GM23248 (cell line): ENCODE results near the gene RASGEF1B. TPM values are rescaled to one million over a fixed set of nuclear protein-coding genes. Genes with fewer than 3 reads are reported as not detected.

Source experiments
- DNase-seq: peaks from one replicate; pipeline ENCODE4 v3.0.0-alpha.2; 2015
- H2AFZ ChIP-seq: fragments of 200-600 bp; sonication (generic); 2 replicates; pipeline ENCODE4 v1.6.1; 2016; ENCODE audit warnings: antibody characterized with exemption
- H3F3A ChIP-seq: fragments of 200-600 bp; sonication (generic); 2 replicates; pipeline ENCODE4 v1.6.1; 2016; ENCODE audit warnings: mild to moderate bottlenecking, antibody characterized with exemption, mixed run types; ENCODE audit not compliant: insufficient read depth
- H3K27ac ChIP-seq: fragments of 200-600 bp; sonication (generic); 2 replicates; pipeline ENCODE4 v1.5.1; 2016; ENCODE audit warnings: mild to moderate bottlenecking
- H3K27me3 ChIP-seq: fragments of 200-600 bp; sonication (generic); replicated peaks from 2 replicates; pipeline ENCODE4 v1.6.1; 2016; ENCODE audit warnings: mild to moderate bottlenecking; ENCODE audit not compliant: insufficient read depth
- H3K36me3 ChIP-seq: fragments of 200-600 bp; sonication (generic); 2 replicates; pipeline ENCODE4 v1.6.1; 2016; ENCODE audit warnings: low read depth, mild to moderate bottlenecking
- H3K4me1 ChIP-seq: fragments of 200-600 bp; sonication (generic); 2 replicates; pipeline ENCODE4 v1.6.1; 2016; ENCODE audit warnings: mild to moderate bottlenecking; ENCODE audit not compliant: insufficient read depth
- H3K4me2 ChIP-seq: fragments of 200-600 bp; sonication (generic); one replicate; pipeline ENCODE4 v1.6.1; 2016; ENCODE audit warnings: mild to moderate bottlenecking; ENCODE audit not compliant: unreplicated experiment
- H3K4me3 ChIP-seq: fragments of 200-600 bp; sonication (generic); 2 replicates; pipeline ENCODE4 v1.5.1; 2016; ENCODE audit warnings: mild to moderate bottlenecking
- H3K79me2 ChIP-seq: fragments of 200-600 bp; sonication (generic); 2 replicates; pipeline ENCODE4 v1.6.1; 2016; ENCODE audit warnings: mild to moderate bottlenecking; ENCODE audit not compliant: insufficient read depth
- H3K9ac ChIP-seq: fragments of 200-600 bp; sonication (generic); 2 replicates; pipeline ENCODE4 v1.6.1; 2016; ENCODE audit warnings: mild to moderate bottlenecking
- H3K9me2 ChIP-seq: fragments of 200-600 bp; sonication (generic); 2 replicates; pipeline ENCODE4 v1.6.1; 2016; ENCODE audit warnings: mixed run types, mild to moderate bottlenecking, moderate library complexity; ENCODE audit not compliant: insufficient read depth
- H3K9me3 ChIP-seq: fragments of 200-600 bp; sonication (generic); one replicate; pipeline ENCODE4 v1.6.1; 2017; ENCODE audit warnings: low read depth
- H4K20me1 ChIP-seq: fragments of 200-600 bp; sonication (generic); 2 replicates; pipeline ENCODE4 v1.6.0; 2016; ENCODE audit not compliant: insufficient read depth
- EZH2 ChIP-seq: fragments of 200-600 bp; sonication (generic); IDR thresholded peaks from 2 replicates; pipeline ENCODE4 v1.6.1; 2018; ENCODE audit warnings: antibody characterized with exemption, mild to moderate bottlenecking; ENCODE audit not compliant: insufficient read depth, poor library complexity, severe bottlenecking
- EZH2phosphoT487 ChIP-seq: fragments of 200-600 bp; sonication (generic); IDR thresholded peaks from 2 replicates; pipeline ENCODE4 v1.6.1; 2018; ENCODE audit warnings: antibody characterized with exemption, moderate library complexity, mild to moderate bottlenecking, low read depth; ENCODE audit not compliant: insufficient read depth
- WGBS, 2 experiments: methylation state at CpG; one replicate each; pipeline ENCODE4 v1.1.6; 2015 to 2017; ENCODE audit warnings: low lambda C conversion rate in 2 of 2, low coverage in 1 of 2; ENCODE audit errors: missing lambda C conversion rate in 2 of 2; 5-methylcytosine and 5-hydroxymethylcytosine counted together
- in situ Hi-C: fragments of 300-500 bp; cut with MboI; formaldehyde crosslinking; loops from 2 replicates; pipeline ENCODE4 v1.15.0; 2020
- polyA plus RNA-seq: library from polyadenylated mRNA; unstranded; fragments of >200 nt; fragmentation: Nextera tagmentation; extraction: Ambion mirVana; gene quantifications from 2 replicates; pipeline ENCODE4 v1.2.1, GENCODE V29; 2016
- total RNA-seq: library from RNA; depleted of rRNA; stranded (reverse); fragments of >200 nt; shearing (Covaris generic); gene quantifications from 2 replicates; pipeline ENCODE4 v1.2.3, GENCODE V29; 2014

RASGEF1B gene
- total and polyA plus RNA-seq, 2 experiments from 2014 or later: 0.09 TPM; not detected in 1

GRCh38 chr4:81380437-81380836 lies 91.3 kb downstream of the RASGEF1B start:
- no peaks in the 10 kb centered on the region for H3K79me2 ChIP-seq
- no peaks in the 10 kb centered on the region; the same call in 1 of the 2 replicates for H3K27me3 ChIP-seq
- no peak overlapping the region for H3K9ac ChIP-seq
- no peak for DNase-seq
- no peak overlapping the region for H2AFZ ChIP-seq
- no peak overlapping the region for H3K27ac ChIP-seq
- 53 to 59% methylated on average over 2 of the region's 2 CpGs for WGBS, 2 experiments
- no peaks in the 10 kb centered on the region for H3K4me1 ChIP-seq
- no peaks in the 10 kb centered on the region for H3K36me3 ChIP-seq
- H3F3A ChIP-seq: no peaks in the 10 kb centered on the region
- no peaks in the 10 kb centered on the region for H3K9me2 ChIP-seq
- no peak overlapping the region for H3K4me2 ChIP-seq
- H3K4me3 ChIP-seq: no peak overlapping the region
- TF ChIP-seq EZH2 (no peak), EZH2phosphoT487 (no peak)
- no peaks in the 10 kb centered on the region for H3K9me3 ChIP-seq
- H4K20me1 ChIP-seq: no peaks in the 10 kb centered on the region
- in situ Hi-C loops: no loop called here

GRCh38 chr4:81378386-81378785 lies 93.3 kb downstream of the RASGEF1B start:
- no peaks in the 10 kb centered on the region for H3K9me3 ChIP-seq

GRCh38 chr4:81377191-81377590 lies 94.5 kb downstream of the RASGEF1B start:
- H3K9me2 ChIP-seq: no peaks in the 10 kb centered on the region
- no peaks in the 10 kb centered on the region for H3F3A ChIP-seq
- H3K4me2 ChIP-seq: no peak overlapping the region
- no peaks in the 10 kb centered on the region for H3K79me2 ChIP-seq
- no peaks in the 10 kb centered on the region for H3K27me3 ChIP-seq
- no peaks in the 10 kb centered on the region for H3K4me1 ChIP-seq
- H3K27ac ChIP-seq: no peak overlapping the region
- H3K9me3 ChIP-seq: no peaks in the 10 kb centered on the region
- H3K9ac ChIP-seq: no peak overlapping the region
- no peak overlapping the region for H3K4me3 ChIP-seq
- no peaks in the 10 kb centered on the region for H4K20me1 ChIP-seq
- no peaks in the 10 kb centered on the region for H3K36me3 ChIP-seq
- no peak for TF ChIP-seq EZH2phosphoT487
- DNase-seq: no peak
- no peak overlapping the region for H2AFZ ChIP-seq
- in situ Hi-C loops: no loop called here
- 16 to 50% methylated on average over 1 of the region's 1 CpG for WGBS, 2 experiments

More at GRCh38 chr4:81378386-81378785, 93.3 kb downstream of the RASGEF1B start:
- H3K36me3 ChIP-seq: no peaks in the 10 kb centered on the region
- no peak overlapping the region for H3K4me2 ChIP-seq
- no peaks in the 10 kb centered on the region for H3F3A ChIP-seq
- TF ChIP-seq EZH2 (no peak), EZH2phosphoT487 (no peak)
- no peak overlapping the region for H3K27ac ChIP-seq
- H3K79me2 ChIP-seq: no peaks in the 10 kb centered on the region
- in situ Hi-C loops: no loop called here
- no peaks in the 10 kb centered on the region for H3K27me3 ChIP-seq
- no peak overlapping the region for H2AFZ ChIP-seq
- peak; percentile 13 for DNase-seq
- no peaks in the 10 kb centered on the region for H4K20me1 ChIP-seq
- no peak overlapping the region for H3K4me3 ChIP-seq
- WGBS, 2 experiments: 40 to 42% methylated on average over 1 of the region's 1 CpG
- H3K9ac ChIP-seq: no peak overlapping the region
- H3K9me2 ChIP-seq: no peaks in the 10 kb centered on the region
- no peaks in the 10 kb centered on the region for H3K4me1 ChIP-seq

GRCh38 chr4:81376720-81377119 lies 95.0 kb downstream of the RASGEF1B start:
- no peak overlapping the region for H3K9ac ChIP-seq
- H3K9me3 ChIP-seq: no peaks in the 10 kb centered on the region
- 96 to 97% methylated on average over 2 of the region's 2 CpGs for WGBS, 2 experiments
- H3K36me3 ChIP-seq: no peaks in the 10 kb centered on the region
- H3K79me2 ChIP-seq: no peaks in the 10 kb centered on the region
- no peaks in the 10 kb centered on the region for H4K20me1 ChIP-seq
- TF ChIP-seq EZH2phosphoT487 (no peak), EZH2 (no peak)
- H2AFZ ChIP-seq: no peak overlapping the region
- no peak for DNase-seq
- no peak overlapping the region for H3K4me2 ChIP-seq
- no peak overlapping the region for H3K4me3 ChIP-seq
- in situ Hi-C loops: no loop called here
- no peak overlapping the region for H3K27ac ChIP-seq
- no peaks in the 10 kb centered on the region for H3K27me3 ChIP-seq
- no peaks in the 10 kb centered on the region for H3K4me1 ChIP-seq
- no peaks in the 10 kb centered on the region for H3F3A ChIP-seq
- no peaks in the 10 kb centered on the region for H3K9me2 ChIP-seq
